ENCODE measurements around the gene IL1RN.

- TF ChIP-seq, protein P1, sequence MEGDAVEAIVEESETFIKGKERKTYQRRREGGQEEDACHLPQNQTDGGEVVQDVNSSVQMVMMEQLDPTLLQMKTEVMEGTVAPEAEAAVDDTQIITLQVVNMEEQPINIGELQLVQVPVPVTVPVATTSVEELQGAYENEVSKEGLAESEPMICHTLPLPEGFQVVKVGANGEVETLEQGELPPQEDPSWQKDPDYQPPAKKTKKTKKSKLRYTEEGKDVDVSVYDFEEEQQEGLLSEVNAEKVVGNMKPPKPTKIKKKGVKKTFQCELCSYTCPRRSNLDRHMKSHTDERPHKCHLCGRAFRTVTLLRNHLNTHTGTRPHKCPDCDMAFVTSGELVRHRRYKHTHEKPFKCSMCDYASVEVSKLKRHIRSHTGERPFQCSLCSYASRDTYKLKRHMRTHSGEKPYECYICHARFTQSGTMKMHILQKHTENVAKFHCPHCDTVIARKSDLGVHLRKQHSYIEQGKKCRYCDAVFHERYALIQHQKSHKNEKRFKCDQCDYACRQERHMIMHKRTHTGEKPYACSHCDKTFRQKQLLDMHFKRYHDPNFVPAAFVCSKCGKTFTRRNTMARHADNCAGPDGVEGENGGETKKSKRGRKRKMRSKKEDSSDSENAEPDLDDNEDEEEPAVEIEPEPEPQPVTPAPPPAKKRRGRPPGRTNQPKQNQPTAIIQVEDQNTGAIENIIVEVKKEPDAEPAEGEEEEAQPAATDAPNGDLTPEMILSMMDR (IDR thresholded peaks at IDR 0.05): no peak
- no peak for TF ChIP-seq POLR2A (IDR thresholded peaks at IDR 0.05)
Measured at GRCh38 chr2:113126845-113127645, at the start of gene IL1RN.

Measured in uterus (tissue), 2 donors.